ENCODE results near the gene SERPINB6. TPM values are rescaled to one million over a fixed set of nuclear protein-coding genes. Genes with fewer than 3 reads are reported as not detected.

The SERPINB6 gene
- total and polyA plus RNA-seq, 2 donors = 23.1 to 84.3 TPM

DNA sequence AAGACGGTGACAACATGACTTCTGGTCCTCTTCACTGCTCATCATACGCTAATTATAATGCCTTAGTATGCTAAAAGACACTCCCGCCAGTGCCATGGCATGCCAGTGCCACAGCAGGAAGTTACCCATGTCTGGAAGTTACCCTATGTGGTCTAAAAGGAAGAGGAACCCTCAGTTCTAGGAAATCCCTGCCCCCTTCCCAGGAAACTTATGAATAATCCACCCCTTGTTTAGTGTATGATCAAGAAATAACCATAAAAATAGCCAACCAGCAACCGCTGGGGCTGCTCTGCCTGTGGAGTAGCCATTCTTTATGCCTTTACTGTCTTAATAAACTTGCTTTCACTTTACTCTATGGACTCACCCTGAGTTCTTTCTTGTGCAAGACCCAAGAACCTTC lies 52.4 kb downstream of the SERPINB6 start:
- DNase-seq (ENCODE audit: low read depth in 6 of 9, low spot score in 9 of 9) = no peak
- Histone ChIP-seq H3K36me3 (ENCODE audit: control insufficient read depth in 2 of 2, insufficient read depth in 2 of 2, low read length in 1 of 2) (no peaks in the 10 kb centered on the region), H3K4me3 (ENCODE audit: low read length in 2 of 2) (no peak overlapping the region), H3K4me1 (ENCODE audit: control insufficient read depth in 2 of 2, insufficient read depth in 2 of 2, low read length in 2 of 2) (no peaks in the 10 kb centered on the region), H3K27me3 (ENCODE audit: control insufficient read depth in 2 of 2, insufficient read depth in 1 of 2, low read length in 1 of 2) (no peaks in the 10 kb centered on the region), H3K27ac (ENCODE audit: low read depth in 1 of 2, low read length in 1 of 2) (no peak overlapping the region), H3K9me3 (ENCODE audit: control insufficient read depth in 2 of 2, insufficient read depth in 1 of 2, low read length in 1 of 2) (peaks cover 0 to 6% of the 10 kb centered on the region in 2 donors)
- WGBS = 96% methylated on average over 4 of the region's 4 CpGs

- no peak overlapping the region for H3K4me3 ChIP-seq (ENCODE audit: low read length in 2 of 2)
- H3K27me3 ChIP-seq (ENCODE audit: control insufficient read depth in 2 of 2, insufficient read depth in 1 of 2, low read length in 1 of 2) = no peaks in the 10 kb centered on the region
- no peak for DNase-seq (ENCODE audit: low read depth in 6 of 9, low spot score in 9 of 9)
- no peak overlapping the region for H3K27ac ChIP-seq (ENCODE audit: low read depth in 1 of 2, low read length in 1 of 2)
- peaks cover 0 to 6% of the 10 kb centered on the region in 2 donors for H3K9me3 ChIP-seq (ENCODE audit: control insufficient read depth in 2 of 2, insufficient read depth in 1 of 2, low read length in 1 of 2)
- WGBS = 95% methylated on average over 14 of the region's 14 CpGs
- no peaks in the 10 kb centered on the region for H3K36me3 ChIP-seq (ENCODE audit: control insufficient read depth in 2 of 2, insufficient read depth in 2 of 2, low read length in 1 of 2)
- H3K4me1 ChIP-seq (ENCODE audit: control insufficient read depth in 2 of 2, insufficient read depth in 2 of 2, low read length in 2 of 2) = no peaks in the 10 kb centered on the region
These were observed 53.4 kb downstream of the SERPINB6 start for GRCh38 chr6:2917801-2918445.

DNA sequence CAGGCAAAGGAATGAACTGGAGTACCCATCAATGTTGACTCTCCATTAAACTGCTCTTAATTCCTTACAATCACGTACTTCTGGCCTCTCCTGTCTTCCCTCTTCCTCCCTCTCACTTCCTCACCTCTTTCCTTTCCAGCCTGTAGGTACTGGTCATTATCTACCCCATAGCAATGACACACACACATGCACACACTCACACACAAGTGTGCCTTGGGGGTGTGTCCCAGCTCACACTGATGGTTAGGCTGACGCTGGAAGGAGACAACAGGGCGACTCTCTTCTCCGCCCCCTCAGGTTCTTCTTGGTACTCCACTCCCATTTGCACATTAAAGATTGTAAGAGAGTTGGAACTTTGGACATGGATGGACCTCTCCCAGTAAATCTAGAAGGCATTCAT lies 54.3 kb downstream of the SERPINB6 start:
- 98% methylated on average over 4 of the region's 4 CpGs for WGBS
- Histone ChIP-seq H3K4me1 (ENCODE audit: control insufficient read depth in 2 of 2, insufficient read depth in 2 of 2, low read length in 2 of 2) (no peaks in the 10 kb centered on the region), H3K27ac (ENCODE audit: low read depth in 1 of 2, low read length in 1 of 2) (no peak overlapping the region), H3K4me3 (ENCODE audit: low read length in 2 of 2) (no peak overlapping the region), H3K27me3 (ENCODE audit: control insufficient read depth in 2 of 2, insufficient read depth in 1 of 2, low read length in 1 of 2) (no peaks in the 10 kb centered on the region), H3K36me3 (ENCODE audit: control insufficient read depth in 2 of 2, insufficient read depth in 2 of 2, low read length in 1 of 2) (no peaks in the 10 kb centered on the region), H3K9me3 (ENCODE audit: control insufficient read depth in 2 of 2, insufficient read depth in 1 of 2, low read length in 1 of 2) (peaks cover 0 to 6% of the 10 kb centered on the region in 2 donors)
- no peak for DNase-seq (ENCODE audit: low read depth in 6 of 9, low spot score in 9 of 9)

DNA sequence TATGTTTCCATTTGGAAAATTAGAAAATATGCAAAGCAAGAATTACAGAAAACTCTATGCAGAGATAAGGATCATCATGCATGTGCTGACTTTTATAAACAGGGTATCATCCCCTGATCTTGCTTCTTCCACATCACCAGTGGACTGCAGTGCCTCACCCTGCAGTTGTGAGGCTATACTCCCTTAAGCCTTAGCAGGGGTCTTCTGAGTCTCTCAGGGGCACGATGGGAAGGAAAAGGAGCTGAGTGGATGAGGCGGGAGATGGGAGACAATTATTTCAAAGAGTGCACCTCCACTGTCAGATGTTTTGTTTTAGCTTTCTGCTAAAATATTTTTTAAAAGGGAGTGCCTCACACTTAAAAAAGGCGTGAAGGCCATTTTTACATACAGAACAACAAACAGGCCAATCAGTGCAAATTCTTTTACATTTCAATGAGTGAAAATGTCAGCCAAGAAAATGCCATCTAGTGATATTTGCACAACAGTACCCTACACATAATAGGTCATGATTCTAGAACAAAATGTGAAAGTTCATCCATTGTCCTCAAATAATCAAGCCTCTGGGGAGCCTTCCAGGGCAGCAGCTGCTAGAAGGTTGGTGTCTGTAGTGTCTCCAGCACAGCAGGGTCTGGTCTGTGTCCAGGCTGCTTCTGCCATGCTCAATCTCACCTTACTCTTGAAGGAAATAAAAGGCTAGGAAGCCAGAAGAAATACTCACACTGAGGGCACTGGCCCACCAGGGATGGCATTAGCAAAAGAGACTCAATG lies 55.0 kb downstream of the SERPINB6 start:
- Histone ChIP-seq H3K4me3 (ENCODE audit: low read length in 2 of 2) (no peak overlapping the region), H3K27ac (ENCODE audit: low read depth in 1 of 2, low read length in 1 of 2) (no peak overlapping the region), H3K36me3 (ENCODE audit: control insufficient read depth in 2 of 2, insufficient read depth in 2 of 2, low read length in 1 of 2) (no peaks in the 10 kb centered on the region), H3K9me3 (ENCODE audit: control insufficient read depth in 2 of 2, insufficient read depth in 1 of 2, low read length in 1 of 2) (peaks cover 0 to 6% of the 10 kb centered on the region in 2 donors), H3K4me1 (ENCODE audit: control insufficient read depth in 2 of 2, insufficient read depth in 2 of 2, low read length in 2 of 2) (no peaks in the 10 kb centered on the region), H3K27me3 (ENCODE audit: control insufficient read depth in 2 of 2, insufficient read depth in 1 of 2, low read length in 1 of 2) (no peaks in the 10 kb centered on the region)
- 94% methylated on average over 3 of the region's 3 CpGs for WGBS
- DNase-seq (ENCODE audit: low read depth in 6 of 9, low spot score in 9 of 9) = no peak

DNA sequence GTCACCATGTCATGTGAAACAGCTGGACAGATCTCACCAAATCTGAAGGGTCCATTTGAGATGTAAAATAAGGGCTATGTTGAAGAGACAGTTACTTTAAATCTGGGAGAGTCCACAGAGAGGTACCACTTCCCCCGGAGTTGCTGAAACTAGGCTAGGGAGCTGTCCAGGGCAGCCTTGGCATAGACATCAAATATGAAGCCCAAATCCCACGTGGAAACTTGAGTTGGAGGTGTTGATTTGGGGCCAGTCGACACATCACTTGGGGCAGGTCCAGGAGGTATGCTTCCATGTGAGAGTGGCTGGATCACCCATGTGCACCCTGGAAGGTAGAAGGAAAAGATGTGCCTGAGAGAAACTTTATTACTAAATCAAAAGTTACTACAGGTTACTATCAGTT lies 56.2 kb downstream of the SERPINB6 start:
- Histone ChIP-seq H3K9me3 (ENCODE audit: control insufficient read depth in 2 of 2, insufficient read depth in 1 of 2, low read length in 1 of 2) (peaks cover 0 to 6% of the 10 kb centered on the region in 2 donors), H3K27ac (ENCODE audit: low read depth in 1 of 2, low read length in 1 of 2) (no peak overlapping the region), H3K4me1 (ENCODE audit: control insufficient read depth in 2 of 2, insufficient read depth in 2 of 2, low read length in 2 of 2) (peaks cover 0 to 7% of the 10 kb centered on the region in 2 donors), H3K36me3 (ENCODE audit: control insufficient read depth in 2 of 2, insufficient read depth in 2 of 2, low read length in 1 of 2) (no peaks in the 10 kb centered on the region), H3K27me3 (ENCODE audit: control insufficient read depth in 2 of 2, insufficient read depth in 1 of 2, low read length in 1 of 2) (no peaks in the 10 kb centered on the region), H3K4me3 (ENCODE audit: low read length in 2 of 2) (no peak overlapping the region)
- 92% methylated on average over 3 of the region's 3 CpGs for WGBS
- DNase-seq (ENCODE audit: low read depth in 6 of 9, low spot score in 9 of 9) = no peak

- H3K4me3 ChIP-seq (ENCODE audit: low read length in 2 of 2) = no peak overlapping the region
- peaks cover 0 to 7% of the 10 kb centered on the region in 2 donors for H3K4me1 ChIP-seq (ENCODE audit: control insufficient read depth in 2 of 2, insufficient read depth in 2 of 2, low read length in 2 of 2)
- no peaks in the 10 kb centered on the region for H3K36me3 ChIP-seq (ENCODE audit: control insufficient read depth in 2 of 2, insufficient read depth in 2 of 2, low read length in 1 of 2)
- no peak overlapping the region for H3K27ac ChIP-seq (ENCODE audit: low read depth in 1 of 2, low read length in 1 of 2)
- H3K9me3 ChIP-seq (ENCODE audit: control insufficient read depth in 2 of 2, insufficient read depth in 1 of 2, low read length in 1 of 2) = peaks cover 0 to 6% of the 10 kb centered on the region in 2 donors
- no peaks in the 10 kb centered on the region for H3K27me3 ChIP-seq (ENCODE audit: control insufficient read depth in 2 of 2, insufficient read depth in 1 of 2, low read length in 1 of 2)
- WGBS = 98% methylated on average over 7 of the region's 7 CpGs
- DNase-seq (ENCODE audit: low read depth in 6 of 9, low spot score in 9 of 9) = no peak
These were observed 57.1 kb downstream of the SERPINB6 start for GRCh38 chr6:2914318-2914660.

- H3K4me3 ChIP-seq (ENCODE audit: low read length in 2 of 2) = no peak overlapping the region
These were observed 57.6 kb downstream of the SERPINB6 start for GRCh38 chr6:2913621-2914317.

DNA sequence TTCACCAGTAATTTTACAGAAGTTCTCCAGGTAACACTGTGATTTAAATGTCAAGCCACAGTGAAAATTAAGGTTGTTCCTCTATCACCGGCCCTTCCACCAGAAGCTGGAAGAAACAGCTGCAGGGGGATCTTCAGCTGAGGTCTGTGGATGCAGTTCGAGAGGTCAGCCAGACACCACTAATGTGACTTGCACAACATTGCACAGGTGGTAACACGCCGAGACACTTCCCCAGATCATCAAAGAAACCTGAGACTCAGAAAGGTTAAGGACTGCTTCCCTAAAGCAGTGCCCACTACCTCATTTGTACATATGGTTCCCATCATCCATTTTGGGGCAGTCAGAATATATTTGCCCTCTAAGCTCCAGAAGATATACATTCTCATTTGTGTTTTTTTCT lies 60.2 kb downstream of the SERPINB6 start:
- peak in 1 of 9 donors; percentile 39 for DNase-seq (ENCODE audit: low read depth in 6 of 9, low spot score in 9 of 9)
- peaks cover 0 to 7% of the 10 kb centered on the region in 2 donors for H3K4me1 ChIP-seq (ENCODE audit: control insufficient read depth in 2 of 2, insufficient read depth in 2 of 2, low read length in 2 of 2)
- WGBS = 34% methylated on average over 4 of the region's 4 CpGs
- H3K4me3 ChIP-seq (ENCODE audit: low read length in 2 of 2) = no peak overlapping the region
- no peak overlapping the region for H3K27ac ChIP-seq (ENCODE audit: low read depth in 1 of 2, low read length in 1 of 2)
- H3K36me3 ChIP-seq (ENCODE audit: control insufficient read depth in 2 of 2, insufficient read depth in 2 of 2, low read length in 1 of 2) = no peaks in the 10 kb centered on the region
- no peaks in the 10 kb centered on the region for H3K27me3 ChIP-seq (ENCODE audit: control insufficient read depth in 2 of 2, insufficient read depth in 1 of 2, low read length in 1 of 2)
- H3K9me3 ChIP-seq (ENCODE audit: control insufficient read depth in 2 of 2, insufficient read depth in 1 of 2, low read length in 1 of 2) = no peaks in the 10 kb centered on the region

More at GRCh38 chr6:2913621-2914317, 57.6 kb downstream of the SERPINB6 start:
- no peak for DNase-seq (ENCODE audit: low read depth in 6 of 9, low spot score in 9 of 9)
- Histone ChIP-seq H3K4me1 (ENCODE audit: control insufficient read depth in 2 of 2, insufficient read depth in 2 of 2, low read length in 2 of 2) (peaks cover 0 to 7% of the 10 kb centered on the region in 2 donors), H3K27ac (ENCODE audit: low read depth in 1 of 2, low read length in 1 of 2) (no peak overlapping the region), H3K36me3 (ENCODE audit: control insufficient read depth in 2 of 2, insufficient read depth in 2 of 2, low read length in 1 of 2) (no peaks in the 10 kb centered on the region), H3K27me3 (ENCODE audit: control insufficient read depth in 2 of 2, insufficient read depth in 1 of 2, low read length in 1 of 2) (no peaks in the 10 kb centered on the region), H3K9me3 (ENCODE audit: control insufficient read depth in 2 of 2, insufficient read depth in 1 of 2, low read length in 1 of 2) (peaks cover 0 to 6% of the 10 kb centered on the region in 2 donors)
- WGBS = 98% methylated on average over 11 of the region's 11 CpGs

DNA sequence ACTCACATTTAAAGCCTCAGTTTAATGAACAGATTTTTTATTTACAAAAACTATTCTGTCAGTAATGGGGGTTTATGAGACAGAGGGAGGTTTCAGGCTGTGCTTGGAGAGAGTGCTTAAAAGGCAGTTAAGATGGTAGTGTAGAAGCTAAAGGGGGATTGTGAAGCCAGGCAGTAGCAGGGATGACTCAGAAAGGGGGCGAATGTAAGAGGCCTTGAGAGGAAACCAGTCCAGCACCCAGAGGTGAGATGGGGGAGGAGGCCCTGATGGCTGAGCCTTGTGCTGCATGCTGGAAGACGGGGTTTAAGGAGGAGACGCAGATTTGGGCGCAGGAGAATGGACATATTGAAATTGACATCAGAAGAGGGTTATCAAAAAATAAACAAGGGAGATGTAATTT lies 61.6 kb downstream of the SERPINB6 start:
- Histone ChIP-seq H3K4me1 (ENCODE audit: control insufficient read depth in 2 of 2, insufficient read depth in 2 of 2, low read length in 2 of 2) (peaks cover 0 to 7% of the 10 kb centered on the region in 2 donors), H3K4me3 (ENCODE audit: low read length in 2 of 2) (no peak overlapping the region), H3K27me3 (ENCODE audit: control insufficient read depth in 2 of 2, insufficient read depth in 1 of 2, low read length in 1 of 2) (no peaks in the 10 kb centered on the region), H3K36me3 (ENCODE audit: control insufficient read depth in 2 of 2, insufficient read depth in 2 of 2, low read length in 1 of 2) (no peaks in the 10 kb centered on the region), H3K27ac (ENCODE audit: low read depth in 1 of 2, low read length in 1 of 2) (no peak overlapping the region), H3K9me3 (ENCODE audit: control insufficient read depth in 2 of 2, insufficient read depth in 1 of 2, low read length in 1 of 2) (no peaks in the 10 kb centered on the region)
- 94% methylated on average over 4 of the region's 4 CpGs for WGBS
- DNase-seq (ENCODE audit: low read depth in 6 of 9, low spot score in 9 of 9) = no peak

All from thymus (tissue), 11 donors.